AG04449 (cell line): Measurements from ENCODE around the gene TMTC2.

Source experiments
- CTCF ChIA-PET: fragments of 350-600 bp; formaldehyde crosslinking; extraction: SDS; loops from one replicate; lab custom pipeline; 2021; ENCODE audit warnings: antibody characterized with exemption; lab: Yijun Ruan, JAX
- POLR2A ChIA-PET: fragments of 400-600, 350-600 bp; formaldehyde crosslinking; extraction: SDS; loops from one replicate; lab custom pipeline; 2020; ENCODE audit warnings: antibody characterized with exemption, inconsistent platforms; lab: Yijun Ruan, JAX
- DNase-seq: peaks from one replicate; pipeline ENCODE4 v3.0.0-alpha.2; 2010; ENCODE audit warnings: low read depth, low spot score
- H3K4me3 ChIP-seq: 2 replicates; pipeline ENCODE4 v1.5.1; 2011; ENCODE audit warnings: low read depth, mild to moderate bottlenecking, control low read depth, low read length
- TF ChIP-seq, protein P1 (sequence below): IDR thresholded peaks from one replicate; pipeline ENCODE4 v1.5.1; 2011; ENCODE audit warnings: mild to moderate bottlenecking, moderate library complexity, low read length, control low read depth, inconsistent platforms; ENCODE audit not compliant: insufficient read depth; ENCODE audit errors: missing control alignments

The TMTC2 gene

DNA sequence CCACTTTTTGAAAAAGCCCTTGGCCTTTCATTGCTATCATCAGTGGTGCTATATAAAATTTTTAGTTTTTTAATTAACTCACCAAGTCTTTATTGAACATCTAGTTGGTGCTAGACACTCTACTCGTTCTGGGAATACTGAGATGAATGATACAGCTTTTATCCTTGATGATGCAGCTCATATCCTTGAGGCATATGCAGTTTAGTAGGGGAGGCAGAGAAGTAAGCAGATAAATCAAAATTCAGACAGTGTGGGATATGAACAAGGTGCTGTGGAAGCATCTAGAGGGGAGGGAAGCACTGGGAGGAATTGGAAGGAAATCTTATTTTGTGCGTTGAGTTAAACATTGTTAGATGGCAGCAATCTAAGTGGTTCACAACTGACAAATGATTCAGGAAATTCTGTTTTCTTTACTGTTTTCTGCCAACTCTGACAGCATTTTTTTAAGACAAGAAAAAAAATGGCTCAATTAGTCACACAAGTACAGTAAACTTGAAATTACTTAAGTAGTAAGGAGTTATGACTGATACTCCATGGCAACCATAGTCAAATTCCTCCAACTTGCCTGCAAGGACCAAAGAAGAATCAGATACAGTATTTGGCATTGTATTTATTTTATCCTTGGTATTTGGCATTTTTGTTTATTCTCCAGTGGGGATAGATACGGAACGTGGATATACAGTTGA is 119.2 kb downstream of the TMTC2 start:
- no peak overlapping the region for H3K4me3 ChIP-seq
- CTCF ChIA-PET, result no interaction called here
- TF ChIP-seq, protein P1, sequence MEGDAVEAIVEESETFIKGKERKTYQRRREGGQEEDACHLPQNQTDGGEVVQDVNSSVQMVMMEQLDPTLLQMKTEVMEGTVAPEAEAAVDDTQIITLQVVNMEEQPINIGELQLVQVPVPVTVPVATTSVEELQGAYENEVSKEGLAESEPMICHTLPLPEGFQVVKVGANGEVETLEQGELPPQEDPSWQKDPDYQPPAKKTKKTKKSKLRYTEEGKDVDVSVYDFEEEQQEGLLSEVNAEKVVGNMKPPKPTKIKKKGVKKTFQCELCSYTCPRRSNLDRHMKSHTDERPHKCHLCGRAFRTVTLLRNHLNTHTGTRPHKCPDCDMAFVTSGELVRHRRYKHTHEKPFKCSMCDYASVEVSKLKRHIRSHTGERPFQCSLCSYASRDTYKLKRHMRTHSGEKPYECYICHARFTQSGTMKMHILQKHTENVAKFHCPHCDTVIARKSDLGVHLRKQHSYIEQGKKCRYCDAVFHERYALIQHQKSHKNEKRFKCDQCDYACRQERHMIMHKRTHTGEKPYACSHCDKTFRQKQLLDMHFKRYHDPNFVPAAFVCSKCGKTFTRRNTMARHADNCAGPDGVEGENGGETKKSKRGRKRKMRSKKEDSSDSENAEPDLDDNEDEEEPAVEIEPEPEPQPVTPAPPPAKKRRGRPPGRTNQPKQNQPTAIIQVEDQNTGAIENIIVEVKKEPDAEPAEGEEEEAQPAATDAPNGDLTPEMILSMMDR, result no peak
- no peak for DNase-seq
- POLR2A ChIA-PET, result no interaction called here

DNA sequence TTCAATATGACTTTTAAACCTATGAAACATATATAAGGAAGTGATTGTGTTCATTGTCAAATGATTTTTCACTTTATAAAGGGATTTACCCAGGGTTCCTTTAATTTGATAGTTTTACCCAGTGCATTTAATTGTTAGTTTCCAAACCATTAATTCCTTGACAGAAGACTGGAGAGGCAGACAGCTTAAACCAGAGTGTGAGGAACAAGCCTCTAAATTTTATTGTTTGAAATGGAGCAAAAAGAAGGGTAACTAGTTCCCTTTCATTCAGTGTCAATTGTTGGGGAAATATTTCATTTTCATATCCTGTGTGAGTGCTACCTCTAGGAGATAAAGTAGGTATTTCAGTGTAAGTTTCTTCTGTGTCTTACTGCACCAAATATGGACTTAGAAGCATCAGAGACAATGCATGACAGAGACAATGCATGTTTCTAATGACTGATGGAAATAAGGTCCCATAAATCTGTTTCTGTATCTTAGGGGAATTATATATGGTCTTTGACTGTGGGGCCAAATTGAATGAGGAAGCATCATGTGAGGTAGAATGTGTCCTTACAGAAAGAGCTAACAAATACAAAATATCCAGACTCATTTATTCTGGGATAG is 120.5 kb downstream of the TMTC2 start:
- DNase-seq, result no peak
- TF ChIP-seq, protein P1, result no peak
- H3K4me3 ChIP-seq, result no peak overlapping the region
- CTCF ChIA-PET, result no interaction called here
- POLR2A ChIA-PET, result no interaction called here

DNA sequence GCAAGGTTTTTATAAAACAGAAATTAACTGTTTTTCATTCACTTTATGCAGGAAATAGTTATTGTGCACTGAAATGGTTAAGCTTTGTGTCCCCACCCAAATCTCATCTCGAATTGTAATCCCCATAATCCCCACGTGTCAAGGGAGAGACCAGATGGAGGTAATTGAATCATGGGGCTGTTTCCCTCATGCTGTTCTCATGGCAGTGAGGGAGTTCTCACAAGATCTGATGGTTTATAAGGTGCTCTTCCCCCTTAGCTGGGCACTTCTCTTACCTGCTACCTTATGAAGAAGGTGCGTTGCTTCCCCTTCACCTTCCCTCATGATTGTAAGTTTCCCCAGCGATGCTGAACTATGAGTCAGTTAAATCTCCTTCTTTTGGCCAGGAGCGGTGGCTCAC is 123.9 kb downstream of the TMTC2 start:
- CTCF ChIA-PET, result no interaction called here
- POLR2A ChIA-PET, result no interaction called here
- TF ChIP-seq, protein P1, result no peak
- no peak for DNase-seq
- H3K4me3 ChIP-seq, result no peak overlapping the region

DNA sequence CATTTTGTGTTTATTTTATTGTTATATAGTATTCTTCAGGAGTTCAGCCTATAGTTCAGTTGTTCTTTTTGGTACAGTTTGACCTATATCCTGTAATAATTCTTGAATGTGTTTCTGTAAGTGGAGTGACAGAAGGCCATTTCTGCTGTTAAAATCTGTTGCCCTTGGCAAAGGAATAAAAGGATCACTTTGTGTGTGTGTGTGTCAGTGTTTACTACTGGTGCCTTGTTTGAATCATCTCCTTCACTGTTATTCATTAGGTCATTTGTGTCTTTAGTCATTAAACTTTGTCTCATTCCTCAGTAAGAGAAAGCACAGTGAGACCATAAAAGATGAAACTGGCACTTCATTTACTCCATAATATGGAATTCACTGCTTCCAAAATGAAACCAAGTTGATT is 130.7 kb downstream of the TMTC2 start:
- TF ChIP-seq, protein P1, result no peak
- CTCF ChIA-PET, result no interaction called here
- DNase-seq, result no peak
- POLR2A ChIA-PET, result no interaction called here
- H3K4me3 ChIP-seq, result no peak overlapping the region

DNA sequence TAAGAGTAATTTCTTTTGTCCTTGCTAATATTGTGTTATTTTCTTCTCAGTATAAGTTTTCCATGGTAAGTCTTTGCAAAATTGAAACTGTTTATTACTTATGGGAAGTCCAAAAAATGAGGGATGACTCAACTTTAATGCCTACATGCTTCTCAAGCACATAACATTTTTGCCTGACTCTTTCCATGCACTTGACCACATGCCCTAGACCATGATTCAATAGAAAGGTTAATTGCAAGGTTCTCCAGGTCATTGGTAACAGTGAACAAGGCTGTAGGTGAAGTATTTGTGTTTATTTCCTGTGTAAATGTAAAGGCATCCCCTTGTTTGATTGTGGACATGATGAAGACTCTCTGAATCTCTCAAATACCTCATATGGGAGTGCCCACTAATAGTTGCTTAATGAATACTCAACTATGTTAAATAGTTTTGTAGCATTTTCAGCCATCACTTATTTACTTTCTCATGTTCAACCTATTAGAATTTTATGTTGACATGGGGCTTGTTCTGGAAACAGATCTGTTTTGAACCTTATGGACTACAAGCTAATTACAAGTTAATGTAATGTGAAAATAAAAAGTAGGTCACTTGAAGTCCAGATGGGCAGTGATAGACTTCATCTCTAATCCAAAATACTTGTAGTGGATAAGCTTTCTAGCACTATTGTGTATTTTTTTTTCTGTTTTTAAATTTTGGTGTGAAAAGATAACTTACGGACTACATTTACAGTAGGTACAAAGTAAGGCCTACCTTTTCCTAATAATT is 131.7 kb downstream of the TMTC2 start:
- DNase-seq, result no peak
- POLR2A ChIA-PET, result no interaction called here
- no peak overlapping the region for H3K4me3 ChIP-seq
- CTCF ChIA-PET, result no interaction called here
- TF ChIP-seq, protein P1, result no peak

DNA sequence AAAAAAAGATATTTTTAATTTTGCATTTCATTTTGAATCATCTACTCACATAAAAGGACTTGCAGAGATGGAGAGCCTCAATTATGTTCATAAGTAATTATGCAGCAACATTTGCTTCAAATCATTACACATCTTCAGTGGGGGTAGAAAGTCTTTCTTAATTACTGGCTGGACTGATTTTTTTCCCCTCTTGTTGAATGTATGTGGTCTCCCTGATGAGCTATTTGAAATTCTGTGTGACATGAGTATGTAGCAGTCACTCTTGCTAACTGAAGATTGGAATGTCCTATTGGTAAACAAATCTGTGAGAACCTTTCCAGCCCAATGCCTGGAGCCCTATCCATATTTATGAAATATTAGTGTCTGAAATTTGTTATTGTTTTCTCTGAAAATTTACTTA is 139.8 kb downstream of the TMTC2 start:
- H3K4me3 ChIP-seq, result no peak overlapping the region
- ChIA-PET POLR2A (no interaction called here), CTCF (no interaction called here)
- no peak for DNase-seq
- TF ChIP-seq, protein P1, result no peak
